IMR-90 (cell line): ENCODE results near the gene E2F4. TPM values are rescaled to one million over a fixed set of nuclear protein-coding genes. Genes with fewer than 3 reads are reported as not detected.

Experiments used
- ATAC-seq: fragments of 200-7000 bp; cut with Tn5 transposase; 2 replicates; pipeline ENCODE4 v1.9.1; 2020; ENCODE audit warnings: low read depth, mild to moderate bottlenecking, moderate library complexity
- BruUV-seq: library from RNA; stranded (reverse); fragments of 400-500 nt; replicated peaks from 2 replicates; lab custom pipeline; 2021; lab: Mats Ljungman, UMichigan
- CTCF ChIA-PET: fragments of 300-600 bp; formaldehyde crosslinking; extraction: SDS; loops from one replicate; lab custom pipeline; 2021; ENCODE audit warnings: antibody characterized with exemption; lab: Yijun Ruan, JAX
- POLR2A ChIA-PET: fragments of 300-600 bp; sonication (Branson Sonifier 250); formaldehyde crosslinking; loops from one replicate; lab custom pipeline; 2022; ENCODE audit warnings: antibody characterized with exemption; ENCODE audit not compliant: unreplicated experiment; lab: Charles Lee
- DNase-seq: peaks from one replicate; pipeline ENCODE4 v3.0.0; 2013
- H2AFZ ChIP-seq: replicated peaks from 2 replicates; pipeline ENCODE3; 2013; ENCODE audit warnings: low read length, mild to moderate bottlenecking; ENCODE audit not compliant: poor library complexity
- H2AK5ac ChIP-seq: 2 replicates; pipeline ENCODE4 v1.6.1; 2013; ENCODE audit warnings: low read depth, low read length, inconsistent platforms
- H2AK9ac ChIP-seq: replicated peaks from 2 replicates; pipeline ENCODE3; 2013; ENCODE audit warnings: mild to moderate bottlenecking, low read depth, low read length, moderate library complexity; ENCODE audit not compliant: poor library complexity
- H2BK120ac ChIP-seq: 2 replicates; pipeline ENCODE4 v1.6.1; 2013; ENCODE audit warnings: low read depth, low read length, inconsistent platforms
- H2BK15ac ChIP-seq: 3 replicates; pipeline ENCODE4 v1.6.1; 2013; ENCODE audit warnings: low read depth, low read length, inconsistent platforms
- H2BK20ac ChIP-seq: 2 replicates; pipeline ENCODE4 v1.6.1; 2013; ENCODE audit warnings: low read depth, mild to moderate bottlenecking, inconsistent platforms, low read length, moderate library complexity
- H2BK5ac ChIP-seq: 2 replicates; pipeline ENCODE4 v1.6.1; 2013; ENCODE audit warnings: mild to moderate bottlenecking, low read depth, low read length, inconsistent platforms; ENCODE audit not compliant: poor library complexity, severe bottlenecking
- H3K14ac ChIP-seq: replicated peaks from 2 replicates; pipeline ENCODE4 v1.6.1; 2013; ENCODE audit warnings: low read depth, low read length, inconsistent platforms
- H3K18ac ChIP-seq: 2 replicates; pipeline ENCODE4 v1.6.1; 2013; ENCODE audit warnings: low read depth, low read length, control low read depth
- H3K23ac ChIP-seq: 2 replicates; pipeline ENCODE4 v1.6.1; 2013; ENCODE audit warnings: low read depth, low read length, inconsistent platforms
- H3K27ac ChIP-seq: 2 replicates; pipeline ENCODE4 v1.5.1; 2013; ENCODE audit warnings: mild to moderate bottlenecking, control low read depth, low read length; ENCODE audit not compliant: insufficient read depth
- H3K27me3 ChIP-seq: 2 replicates; pipeline ENCODE4 v1.6.1; 2013; ENCODE audit warnings: low read length; ENCODE audit not compliant: control insufficient read depth, insufficient read depth
- H3K36me3 ChIP-seq: 2 replicates; pipeline ENCODE4 v1.6.1; 2013; ENCODE audit warnings: low read length, mixed read lengths; ENCODE audit not compliant: control insufficient read depth, insufficient read depth
- H3K4ac ChIP-seq: 2 replicates; pipeline ENCODE4 v1.6.1; 2013; ENCODE audit warnings: low read depth, low read length, inconsistent platforms
- H3K4me1 ChIP-seq: 2 replicates; pipeline ENCODE4 v1.6.1; 2013; ENCODE audit warnings: low read length, mixed read lengths; ENCODE audit not compliant: control insufficient read depth, insufficient read depth
- H3K4me2 ChIP-seq: 2 replicates; pipeline ENCODE4 v1.6.1; 2013; ENCODE audit warnings: low read depth, mild to moderate bottlenecking, control low read depth, low read length, moderate library complexity
- H3K4me3 ChIP-seq: 2 replicates; pipeline ENCODE4 v1.5.1; 2013; ENCODE audit warnings: low read depth, mild to moderate bottlenecking, control low read depth, low read length, moderate library complexity; ENCODE audit not compliant: insufficient read depth
- H3K56ac ChIP-seq: 2 replicates; pipeline ENCODE4 v1.6.1; 2013; ENCODE audit warnings: low read length, inconsistent platforms; ENCODE audit not compliant: insufficient read depth; ENCODE audit errors: extremely low read depth
- H3K79me1 ChIP-seq, 2 experiments: 2 replicates each; pipeline ENCODE4 v1.6.1; 2013; ENCODE audit warnings: low read length in 2 of 2, inconsistent platforms in 1 of 2, low read depth in 1 of 2
- H3K9ac ChIP-seq: 2 replicates; pipeline ENCODE4 v1.6.1; 2013; ENCODE audit warnings: low read depth, low read length, control low read depth
- H3K9me1 ChIP-seq: 2 replicates; pipeline ENCODE4 v1.6.1; 2013; ENCODE audit warnings: low read length, inconsistent platforms; ENCODE audit not compliant: insufficient read depth
- H3K9me3 ChIP-seq: 2 replicates; pipeline ENCODE4 v1.6.1; 2013; ENCODE audit warnings: low read length; ENCODE audit not compliant: control insufficient read depth, insufficient read depth
- H4K20me1 ChIP-seq: 2 replicates; pipeline ENCODE4 v1.6.1; 2013; ENCODE audit warnings: low read length, inconsistent platforms; ENCODE audit not compliant: insufficient read depth
- H4K5ac ChIP-seq: 2 replicates; pipeline ENCODE4 v1.6.1; 2013; ENCODE audit warnings: mild to moderate bottlenecking, low read depth, low read length, control low read depth
- H4K8ac ChIP-seq, 2 experiments: 2 replicates each; pipeline ENCODE4 v1.6.1; 2013; ENCODE audit warnings: low read depth in 2 of 2, low read length in 2 of 2, control low read depth in 1 of 2, inconsistent platforms in 1 of 2
- H4K91ac ChIP-seq: 2 replicates; pipeline ENCODE4 v1.6.1; 2013; ENCODE audit warnings: low read depth, low read length, inconsistent platforms; ENCODE audit not compliant: insufficient read depth
- CEBPB ChIP-seq: IDR thresholded peaks from 2 replicates; pipeline ENCODE4 v1.6.1; 2012; ENCODE audit warnings: low read depth, low read length, improper control_type of control experiment
- FOS ChIP-seq: fragments of 150-350 bp; IDR thresholded peaks from 2 replicates; pipeline ENCODE4 v1.6.1; 2016; ENCODE audit warnings: low read depth, low read length
- MAFK ChIP-seq: IDR thresholded peaks from 2 replicates; pipeline ENCODE4 v1.6.1; 2012; ENCODE audit warnings: low read depth, low read length, improper control_type of control experiment
- MAZ ChIP-seq: IDR thresholded peaks from 2 replicates; pipeline ENCODE4 v1.6.1; 2012; ENCODE audit warnings: low read depth, mild to moderate bottlenecking, low read length, improper control_type of control experiment, moderate library complexity, borderline replicate concordance
- MXI1 ChIP-seq: IDR thresholded peaks from 2 replicates; pipeline ENCODE4 v1.6.1; 2012; ENCODE audit warnings: low read depth, mild to moderate bottlenecking, low read length, moderate library complexity, borderline replicate concordance
- NFE2L2 ChIP-seq: fragments of 150-350 bp; IDR thresholded peaks from 2 replicates; pipeline ENCODE4 v1.6.1; 2016; ENCODE audit warnings: low read depth, mild to moderate bottlenecking, low read length
- POLR2A ChIP-seq: IDR thresholded peaks from 2 replicates; pipeline ENCODE4 v1.6.1; 2012; ENCODE audit warnings: mild to moderate bottlenecking, low read depth, low read length
- RAD21 ChIP-seq: IDR thresholded peaks from 2 replicates; pipeline ENCODE4 v1.6.1; 2012; ENCODE audit warnings: low read length, improper control_type of control experiment
- RCOR1 ChIP-seq: IDR thresholded peaks from 2 replicates; pipeline ENCODE4 v1.6.1; 2012; ENCODE audit warnings: mild to moderate bottlenecking, low read length, improper control_type of control experiment; ENCODE audit not compliant: insufficient replicate concordance
- RFX5 ChIP-seq: IDR thresholded peaks from 2 replicates; pipeline ENCODE4 v1.8.0; 2012; ENCODE audit warnings: low read depth, mild to moderate bottlenecking, low read length, moderate library complexity
- WGBS, 2 experiments: methylation state at CpG; one replicate each; pipeline versions ENCODE4 v1.1.5 to v1.1.7; 2013; ENCODE audit warnings: missing lambda C conversion rate in 2 of 2; ENCODE audit not compliant: insufficient read length in 1 of 2; ENCODE audit errors: extremely low coverage in 2 of 2; 5-methylcytosine and 5-hydroxymethylcytosine counted together
- dilution Hi-C: fragments of 300-500 bp; cut with HindIII; formaldehyde crosslinking; loops from one replicate; pipeline ENCODE4 v1.14.3; 2018; ENCODE audit warnings: low sequenced_read_pairs; ENCODE audit not compliant: unreplicated experiment
- in situ Hi-C: fragments of 300-500 bp; cut with MboI; formaldehyde crosslinking; loops from 3 replicates; pipeline ENCODE4 v1.14.3; 2019; ENCODE audit warnings: low sequenced_read_pairs, inconsistent platforms, mixed read lengths
- intact Hi-C: fragments of 100-400 bp; cut with micrococcal nuclease; formaldehyde crosslinking; loops from 2 replicates; pipeline ENCODE4 v1.10.0; 2022
- polyA plus RNA-seq, 3 experiments: library from polyadenylated mRNA; depleted of rRNA; stranded (reverse); fragments of >200 nt; gene quantifications; 2 replicates each; pipeline ENCODE4 v1.2.3, GENCODE V29; 2012; ENCODE audit warnings: low replicate concordance in 1 of 3
- total RNA-seq: library from RNA; depleted of rRNA; stranded (reverse); fragments of >200 nt; gene quantifications from 2 replicates; pipeline ENCODE4 v1.2.3, GENCODE V29; 2012
- TF ChIP-seq, protein P1 (sequence below): fragments of 150-350 bp; IDR thresholded peaks from 2 replicates; pipeline ENCODE4 v1.6.1; 2016; ENCODE audit warnings: low read depth, mild to moderate bottlenecking, low read length, moderate library complexity, borderline replicate concordance

Gene E2F4
- total and polyA plus RNA-seq, 2 of the 4 experiments (the other 2 are of a cell fraction): 63.4 to 103 TPM

GRCh38 chr16:67199808-67200198 lies 7.8 kb downstream of the E2F4 start:
- H3K23ac ChIP-seq: no peak overlapping the region
- H2AK9ac ChIP-seq: peak overlapping the region; percentile 72
- H2AK5ac ChIP-seq: no peak overlapping the region
- H3K27me3 ChIP-seq: no peaks in the 10 kb centered on the region
- no peaks in the 10 kb centered on the region for H3K9me1 ChIP-seq
- no peak overlapping the region for H3K9ac ChIP-seq
- H3K9me3 ChIP-seq: no peaks in the 10 kb centered on the region
- H3K18ac ChIP-seq: no peak overlapping the region
- peaks cover 65% of the 10 kb centered on the region for H3K36me3 ChIP-seq
- CTCF ChIA-PET: no interaction called here
- intact Hi-C loops: no loop called here
- H3K4me2 ChIP-seq: no peak overlapping the region
- 83% methylated on average over 11 of the region's 22 CpGs; no CpG with 5 or more reads in 1 of the 2 experiments for WGBS, 2 experiments
- no peak overlapping the region for H4K8ac ChIP-seq
- H2BK120ac ChIP-seq: no peak overlapping the region
- no peak for ATAC-seq
- no peak overlapping the region for H3K27ac ChIP-seq
- H3K4ac ChIP-seq: no peak overlapping the region
- H2AFZ ChIP-seq: no peak overlapping the region
- H4K91ac ChIP-seq: no peak overlapping the region
- H3K79me1 ChIP-seq: peaks cover 3 to 21% of the 10 kb centered on the region in 2 experiments; a peak in 3 of 4 replicates
- H4K5ac ChIP-seq: no peak overlapping the region
- H2BK20ac ChIP-seq: no peak overlapping the region
- in situ Hi-C loops: no loop called here
- H3K14ac ChIP-seq: no peak overlapping the region
- no peaks in the 10 kb centered on the region for H3K4me1 ChIP-seq
- no TSS peak for BruUV-seq
- H2BK15ac ChIP-seq: no peak overlapping the region
- no peak overlapping the region for H2BK5ac ChIP-seq
- H4K20me1 ChIP-seq: peaks cover 13% of the 10 kb centered on the region; the same call in 1 of the 2 replicates
- H3K56ac ChIP-seq: no peak overlapping the region
- TF ChIP-seq RFX5: no peak
- no peak for TF ChIP-seq NFE2L2
- TF ChIP-seq FOS: no peak
- TF ChIP-seq, protein P1, sequence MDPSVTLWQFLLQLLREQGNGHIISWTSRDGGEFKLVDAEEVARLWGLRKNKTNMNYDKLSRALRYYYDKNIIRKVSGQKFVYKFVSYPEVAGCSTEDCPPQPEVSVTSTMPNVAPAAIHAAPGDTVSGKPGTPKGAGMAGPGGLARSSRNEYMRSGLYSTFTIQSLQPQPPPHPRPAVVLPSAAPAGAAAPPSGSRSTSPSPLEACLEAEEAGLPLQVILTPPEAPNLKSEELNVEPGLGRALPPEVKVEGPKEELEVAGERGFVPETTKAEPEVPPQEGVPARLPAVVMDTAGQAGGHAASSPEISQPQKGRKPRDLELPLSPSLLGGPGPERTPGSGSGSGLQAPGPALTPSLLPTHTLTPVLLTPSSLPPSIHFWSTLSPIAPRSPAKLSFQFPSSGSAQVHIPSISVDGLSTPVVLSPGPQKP: no peak
- no peak for TF ChIP-seq RCOR1
- no peak for TF ChIP-seq MAFK
- no peak for TF ChIP-seq POLR2A
- no peak for TF ChIP-seq RAD21
- no peak for TF ChIP-seq MXI1
- TF ChIP-seq CEBPB: no peak
- no peak for TF ChIP-seq MAZ
- POLR2A ChIA-PET: no interaction called here
- no peak overlapping the region for H3K4me3 ChIP-seq
- dilution Hi-C loops: no loop called here
- DNase-seq: no peak
